ENCODE data around the gene TOLLIP.
"Not testable (repeated sequence)": the region's sequence is repeated elsewhere in the genome, so short reads cannot be mapped to it uniquely, and the experiment has no call there.

TOLLIP gene

GRCh38 chr11:1281974-1282365, 27.5 kb downstream of the TOLLIP start:
- no peak for DNase-seq (ENCODE audit: low spot score)

- DNase-seq (ENCODE audit: low spot score) = no peak
These were observed 28.0 kb downstream of the TOLLIP start for GRCh38 chr11:1281326-1281973.

- DNase-seq (ENCODE audit: low spot score) = no peak
These were observed 29.1 kb downstream of the TOLLIP start for GRCh38 chr11:1280116-1281035.

GRCh38 chr11:1279674-1280055, 29.8 kb downstream of the TOLLIP start:
- DNase-seq (ENCODE audit: low spot score) = no peak

- DNase-seq (ENCODE audit: low spot score) = no peak
These were observed 30.4 kb downstream of the TOLLIP start for GRCh38 chr11:1278766-1279673.

- no peak for DNase-seq (ENCODE audit: low spot score)
These were observed 31.4 kb downstream of the TOLLIP start for GRCh38 chr11:1277936-1278512.

GRCh38 chr11:1276866-1277615, 32.4 kb downstream of the TOLLIP start:
- DNase-seq (ENCODE audit: low spot score) = no peak

GRCh38 chr11:1276041-1276790, 33.2 kb downstream of the TOLLIP start:
- no peak for DNase-seq (ENCODE audit: low spot score)

GRCh38 chr11:1275021-1275420, 34.4 kb downstream of the TOLLIP start:
- DNase-seq (ENCODE audit: low spot score) = no peak

- no peak for DNase-seq (ENCODE audit: low spot score)
These were observed 34.9 kb downstream of the TOLLIP start for GRCh38 chr11:1274501-1274900.

GRCh38 chr11:1272531-1272930, 36.9 kb downstream of the TOLLIP start:
- DNase-seq (ENCODE audit: low spot score) = no peak

GRCh38 chr11:1271927-1272326, 37.5 kb downstream of the TOLLIP start:
- DNase-seq (ENCODE audit: low spot score) = no peak

GRCh38 chr11:1271406-1271805, 38.0 kb downstream of the TOLLIP start:
- no peak for DNase-seq (ENCODE audit: low spot score)

- no peak for DNase-seq (ENCODE audit: low spot score)
These were observed 38.4 kb downstream of the TOLLIP start for GRCh38 chr11:1271002-1271401.

- no peak for DNase-seq (ENCODE audit: low spot score)
These were observed 39.0 kb downstream of the TOLLIP start for GRCh38 chr11:1270476-1270875.

GRCh38 chr11:1269957-1270356, 39.5 kb downstream of the TOLLIP start:
- no peak for DNase-seq (ENCODE audit: low spot score)

- no peak for DNase-seq (ENCODE audit: low spot score)
These were observed 41.9 kb downstream of the TOLLIP start for GRCh38 chr11:1267441-1268100.

GRCh38 chr11:1266976-1267375, 42.5 kb downstream of the TOLLIP start:
- not testable (repeated sequence) for DNase-seq (ENCODE audit: low spot score)

GRCh38 chr11:1265480-1265879, 44.0 kb downstream of the TOLLIP start:
- not testable (repeated sequence) for DNase-seq (ENCODE audit: low spot score)

- peak; percentile 63 for DNase-seq (ENCODE audit: low spot score)
These were observed 45.0 kb downstream of the TOLLIP start for GRCh38 chr11:1264444-1264843.
